ENCODE data around the gene CCN5.
"Not testable (repeated sequence)": the region's sequence is repeated elsewhere in the genome, so short reads cannot be mapped to it uniquely, and the experiment has no call there.

The CCN5 gene

GRCh38 chr20:44714701-44715498, at the start of gene CCN5:
Gene CCN5 (plus strand): TSS chr20:44715369. CDS start chr20:44715391, 22 bp downstream.
- no peak for DNase-seq

GRCh38 chr20:44666066-44666465, 49.1 kb upstream of the CCN5 start:
- no peak for DNase-seq

GRCh38 chr20:44670851-44671250, 44.3 kb upstream of the CCN5 start:
- DNase-seq = not testable (repeated sequence)

GRCh38 chr20:44671541-44671940, 43.6 kb upstream of the CCN5 start:
- peak; percentile 68 to 72 for DNase-seq

- not testable (repeated sequence) for DNase-seq
Observed at GRCh38 chr20:44672318-44672902, 42.8 kb upstream of the CCN5 start.

GRCh38 chr20:44678242-44678641, 36.9 kb upstream of the CCN5 start:
- no peak for DNase-seq

- no peak for DNase-seq
Observed at GRCh38 chr20:44678990-44679611, 36.1 kb upstream of the CCN5 start.

GRCh38 chr20:44681796-44682566, 33.2 kb upstream of the CCN5 start:
- no peak for DNase-seq

GRCh38 chr20:44683263-44684046, 31.7 kb upstream of the CCN5 start:
- DNase-seq = peak; percentile 20 to 29

GRCh38 chr20:44684047-44684967, 30.9 kb upstream of the CCN5 start:
- DNase-seq = no peak

- DNase-seq = no peak
Observed at GRCh38 chr20:44686934-44687333, 28.2 kb upstream of the CCN5 start.

- no peak for DNase-seq
Observed at GRCh38 chr20:44688053-44688625, 27.0 kb upstream of the CCN5 start.

- DNase-seq = no peak
Observed at GRCh38 chr20:44689809-44690208, 25.4 kb upstream of the CCN5 start.

GRCh38 chr20:44690781-44691423, 24.3 kb upstream of the CCN5 start:
- no peak for DNase-seq

GRCh38 chr20:44691424-44692423, 23.4 kb upstream of the CCN5 start:
- no peak for DNase-seq

- DNase-seq = no peak
Observed at GRCh38 chr20:44692932-44693480, 22.2 kb upstream of the CCN5 start.

- no peak for DNase-seq
Observed at GRCh38 chr20:44693627-44694026, 21.5 kb upstream of the CCN5 start.

GRCh38 chr20:44694159-44694558, 21.0 kb upstream of the CCN5 start:
- no peak for DNase-seq

- DNase-seq = no peak
Observed at GRCh38 chr20:44695295-44695673, 19.9 kb upstream of the CCN5 start.
